ENCODE measurements around the gene NBDY.
"Not testable (repeated sequence)": the region's sequence is repeated elsewhere in the genome, so short reads cannot be mapped to it uniquely, and the experiment has no call there.

Gene NBDY

GRCh38 chrX:56764153-56764974 lies 35.3 kb downstream of the NBDY start:
- DNase-seq (ENCODE audit: low spot score), result peak; percentile 85

GRCh38 chrX:56764975-56765791 lies 36.1 kb downstream of the NBDY start:
- no peak for DNase-seq (ENCODE audit: low spot score)

GRCh38 chrX:56765811-56766553 lies 36.9 kb downstream of the NBDY start:
- DNase-seq (ENCODE audit: low spot score), result no peak

- DNase-seq (ENCODE audit: low spot score), result no peak
Measured at GRCh38 chrX:56766554-56767347, 37.7 kb downstream of the NBDY start.

GRCh38 chrX:56767348-56768119 lies 38.5 kb downstream of the NBDY start:
- DNase-seq (ENCODE audit: low spot score), result not testable (repeated sequence)

GRCh38 chrX:56768120-56768660 lies 39.1 kb downstream of the NBDY start:
- not testable (repeated sequence) for DNase-seq (ENCODE audit: low spot score)

GRCh38 chrX:56772675-56773521 lies 43.9 kb downstream of the NBDY start:
- DNase-seq (ENCODE audit: low spot score), result not testable (repeated sequence)

- not testable (repeated sequence) for DNase-seq (ENCODE audit: low spot score)
Measured at GRCh38 chrX:56773522-56774060, 44.5 kb downstream of the NBDY start.

- not testable (repeated sequence) for DNase-seq (ENCODE audit: low spot score)
Measured at GRCh38 chrX:56778099-56778923, 49.3 kb downstream of the NBDY start.

- not testable (repeated sequence) for DNase-seq (ENCODE audit: low spot score)
Measured at GRCh38 chrX:56778924-56779468, 50.0 kb downstream of the NBDY start.

- not testable (repeated sequence) for DNase-seq (ENCODE audit: low spot score)
Measured at GRCh38 chrX:56780681-56781649, 51.9 kb downstream of the NBDY start.

GRCh38 chrX:56782352-56782751 lies 53.3 kb downstream of the NBDY start:
- DNase-seq (ENCODE audit: low spot score), result no peak

- no peak for DNase-seq (ENCODE audit: low spot score)
Measured at GRCh38 chrX:56782791-56783449, 53.9 kb downstream of the NBDY start.

- DNase-seq (ENCODE audit: low spot score), result peak; percentile 57
Measured at GRCh38 chrX:56783450-56783831, 54.4 kb downstream of the NBDY start.

GRCh38 chrX:56783996-56784620 lies 55.1 kb downstream of the NBDY start:
- no peak for DNase-seq (ENCODE audit: low spot score)

- DNase-seq (ENCODE audit: low spot score), result no peak
Measured at GRCh38 chrX:56784666-56785065, 55.6 kb downstream of the NBDY start.
